CD4-positive, alpha-beta T cell (primary cell): Measurements from ENCODE around the gene EVC2. TPM values are rescaled to one million over a fixed set of nuclear protein-coding genes. Genes with fewer than 3 reads are reported as not detected.

Experiments
- ATAC-seq: fragments of 200-7000 bp; cut with Tn5 transposase; one replicate; pipeline ENCODE4 v1.10.0; 2022; ENCODE audit warnings: mild to moderate bottlenecking; ENCODE audit not compliant: poor library complexity
- CTCF ChIA-PET: fragments of 350-600 bp; sonication (Branson Sonifier 250); formaldehyde crosslinking; loops from one replicate; lab custom pipeline; 2021; ENCODE audit warnings: antibody characterized with exemption, inconsistent platforms; lab: Charles Lee
- POLR2A ChIA-PET: fragments of 350-600 bp; sonication (Branson Sonifier 250); formaldehyde crosslinking; loops from one replicate; lab custom pipeline; 2021; ENCODE audit warnings: antibody characterized with exemption, inconsistent platforms; lab: Charles Lee
- DNase-seq, 14 experiments: peaks; one replicate each; pipeline ENCODE4 v3.0.0-alpha.2; 2013 to 2020; ENCODE audit warnings: mixed read lengths in 2 of 14
- H3K27ac ChIP-seq, 2 donors: one replicate each; pipeline versions ENCODE4 v1.5.1 to v1.7.0; 2013; ENCODE audit warnings: low read length in 2 of 2, low read depth in 1 of 2, mild to moderate bottlenecking in 1 of 2
- H3K27me3 ChIP-seq, 2 experiments: 1 replicate in 1 of 2; 2 replicates in 1 of 2; pipeline versions ENCODE4 v1.6.1 to v1.7.0; 2013; ENCODE audit warnings: low read length in 2 of 2, control low read depth in 1 of 2, mild to moderate bottlenecking in 1 of 2, moderate library complexity in 1 of 2; ENCODE audit not compliant: insufficient read depth in 2 of 2, control insufficient read depth in 1 of 2
- H3K36me3 ChIP-seq: one replicate; pipeline ENCODE4 v1.6.1; 2013; ENCODE audit warnings: low read length, control low read depth; ENCODE audit not compliant: insufficient read depth
- H3K4me1 ChIP-seq: one replicate; pipeline ENCODE4 v1.6.1; 2013; ENCODE audit warnings: low read length, control low read depth; ENCODE audit not compliant: insufficient read depth
- H3K4me3 ChIP-seq: one replicate; pipeline ENCODE4 v1.5.1; 2013; ENCODE audit warnings: mild to moderate bottlenecking, low read length, moderate library complexity
- H3K9me3 ChIP-seq, 2 experiments: 1 replicate in 1 of 2; 2 replicates in 1 of 2; pipeline versions ENCODE4 v1.6.1 to v1.7.0; 2013; ENCODE audit warnings: low read length in 2 of 2, mild to moderate bottlenecking in 2 of 2, control low read depth in 1 of 2, moderate library complexity in 1 of 2; ENCODE audit not compliant: control insufficient read depth in 1 of 2, insufficient read depth in 1 of 2
- H3K27ac Mint-ChIP-seq: one replicate; pipeline ENCODE4 v1.8.0; 2020; ENCODE audit warnings: mixed read lengths
- H3K27me3 Mint-ChIP-seq: one replicate; pipeline ENCODE4 v1.8.0; 2021; ENCODE audit warnings: mixed read lengths
- H3K36me3 Mint-ChIP-seq: one replicate; pipeline ENCODE4 v1.8.0; 2021; ENCODE audit warnings: low read depth, mixed read lengths
- H3K4me1 Mint-ChIP-seq: one replicate; pipeline ENCODE4 v1.8.0; 2021; ENCODE audit warnings: low read depth, mixed read lengths
- H3K4me3 Mint-ChIP-seq: one replicate; pipeline ENCODE4 v1.8.0; 2020; ENCODE audit warnings: mild to moderate bottlenecking, mixed read lengths
- H3K9me3 Mint-ChIP-seq: one replicate; pipeline ENCODE4 v1.8.0; 2020; ENCODE audit warnings: mixed read lengths
- intact Hi-C, 2 experiments: fragments of 100-400 bp; cut with DNase I in 1 of 2; cut with micrococcal nuclease in 1 of 2; formaldehyde crosslinking; loops; one replicate each; pipeline versions ENCODE4 v1.15.1 to v1.9.0; 2023 to 2025; cut with DNase I, micrococcal nuclease
- total RNA-seq, 174 experiments: library from RNA in 2 of 174; stranded (reverse) in 2 of 174; gene quantifications; one replicate each; pipeline ENCODE4 v1.2.3 and lab custom pipeline; 2021 to 2026
- TF ChIP-seq, protein P1 (sequence below): fragments of 200-600 bp; IDR thresholded peaks from one replicate; pipeline ENCODE4 v1.8.0; 2022; ENCODE audit warnings: antibody characterized with exemption, mild to moderate bottlenecking

Gene EVC2
- total RNA-seq, 2 experiments from 2014 or later: 1.1 to 1.3 TPM

DNA sequence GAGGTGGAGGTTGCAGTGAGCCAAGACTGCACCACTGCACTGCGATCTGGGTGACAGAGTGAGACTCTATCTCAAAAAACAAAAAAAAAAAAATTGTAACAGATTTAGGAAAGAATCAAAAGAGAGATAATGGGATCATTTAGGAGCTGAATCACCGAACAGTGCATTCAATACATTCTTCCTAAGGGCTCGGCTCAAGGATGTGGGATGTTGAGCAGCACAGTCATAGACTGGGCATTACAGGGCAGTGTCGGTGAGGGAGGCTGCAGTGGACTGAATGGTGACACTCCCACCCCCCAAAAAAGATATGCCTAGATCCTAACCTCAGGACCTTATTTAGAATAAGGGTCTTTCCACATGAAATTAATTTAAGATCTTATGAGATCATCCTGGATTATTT lies 70.0 kb downstream of the EVC2 start:
- no peak overlapping the region for H3K4me3 ChIP-seq
- H3K27ac ChIP-seq: no peak overlapping the region
- Mint-ChIP-seq H3K27ac (no peak overlapping the region), H3K27me3 (no peaks in the 10 kb centered on the region), H3K9me3 (no peaks in the 10 kb centered on the region), H3K36me3 (no peaks in the 10 kb centered on the region), H3K4me1 (no peaks in the 10 kb centered on the region), H3K4me3 (no peak overlapping the region)
- DNase-seq (no peak), ATAC-seq (no peak)
- intact Hi-C loops: no loop called here
- H3K36me3 ChIP-seq: no peaks in the 10 kb centered on the region
- TF ChIP-seq, protein P1, sequence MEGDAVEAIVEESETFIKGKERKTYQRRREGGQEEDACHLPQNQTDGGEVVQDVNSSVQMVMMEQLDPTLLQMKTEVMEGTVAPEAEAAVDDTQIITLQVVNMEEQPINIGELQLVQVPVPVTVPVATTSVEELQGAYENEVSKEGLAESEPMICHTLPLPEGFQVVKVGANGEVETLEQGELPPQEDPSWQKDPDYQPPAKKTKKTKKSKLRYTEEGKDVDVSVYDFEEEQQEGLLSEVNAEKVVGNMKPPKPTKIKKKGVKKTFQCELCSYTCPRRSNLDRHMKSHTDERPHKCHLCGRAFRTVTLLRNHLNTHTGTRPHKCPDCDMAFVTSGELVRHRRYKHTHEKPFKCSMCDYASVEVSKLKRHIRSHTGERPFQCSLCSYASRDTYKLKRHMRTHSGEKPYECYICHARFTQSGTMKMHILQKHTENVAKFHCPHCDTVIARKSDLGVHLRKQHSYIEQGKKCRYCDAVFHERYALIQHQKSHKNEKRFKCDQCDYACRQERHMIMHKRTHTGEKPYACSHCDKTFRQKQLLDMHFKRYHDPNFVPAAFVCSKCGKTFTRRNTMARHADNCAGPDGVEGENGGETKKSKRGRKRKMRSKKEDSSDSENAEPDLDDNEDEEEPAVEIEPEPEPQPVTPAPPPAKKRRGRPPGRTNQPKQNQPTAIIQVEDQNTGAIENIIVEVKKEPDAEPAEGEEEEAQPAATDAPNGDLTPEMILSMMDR: no peak
- CTCF ChIA-PET: no interaction called here
- peaks cover 0 to 3% of the 10 kb centered on the region in 2 experiments for H3K9me3 ChIP-seq
- H3K4me1 ChIP-seq: no peaks in the 10 kb centered on the region
- no peaks in the 10 kb centered on the region for H3K27me3 ChIP-seq
- POLR2A ChIA-PET: no interaction called here

DNA sequence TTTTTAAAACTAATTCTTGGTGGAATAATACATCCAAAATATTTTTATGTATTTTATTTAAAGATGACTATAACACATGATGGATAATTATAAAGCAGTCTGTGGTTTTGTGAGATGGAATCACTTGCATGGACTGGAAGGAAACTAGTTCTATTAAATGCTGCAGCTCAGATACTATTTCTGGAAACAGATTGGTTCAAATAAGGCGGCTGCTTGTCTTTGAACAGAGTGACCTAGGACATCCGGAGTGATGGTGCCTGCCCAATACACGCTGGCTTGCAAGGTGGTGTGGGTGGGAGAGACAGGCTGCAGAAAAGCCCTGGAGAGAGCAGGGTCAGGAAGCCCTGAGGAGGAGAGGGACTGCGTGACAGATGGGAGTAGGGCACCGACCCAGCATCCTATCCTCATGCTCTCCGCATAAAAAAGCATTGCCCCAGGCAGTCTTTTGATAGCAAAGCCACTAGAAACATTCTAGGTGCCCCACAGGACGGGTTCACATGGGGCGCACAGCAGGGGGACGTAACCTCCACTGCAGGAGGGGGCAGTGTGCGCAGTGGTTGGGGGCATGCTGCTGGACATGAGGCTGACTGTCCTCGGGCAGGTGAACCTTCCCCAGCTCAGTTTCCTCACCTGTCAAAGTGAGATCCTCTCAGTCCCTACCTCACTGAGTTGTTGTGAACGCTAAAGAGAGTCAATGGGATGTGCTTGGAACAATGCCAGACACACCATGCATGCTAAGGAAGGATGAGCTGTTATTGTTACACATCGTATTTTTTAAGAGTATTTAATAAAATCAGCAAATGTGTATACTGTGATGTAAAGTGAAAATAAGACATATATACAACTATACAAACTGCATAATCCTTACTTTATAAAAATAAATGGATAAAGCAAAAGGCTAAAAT lies 71.3 kb downstream of the EVC2 start:
- ChIA-PET POLR2A (no interaction called here), CTCF (no interaction called here)
- TF ChIP-seq, protein P1: no peak
- Mint-ChIP-seq H3K4me1 (no peaks in the 10 kb centered on the region), H3K27ac (no peak overlapping the region), H3K36me3 (no peaks in the 10 kb centered on the region), H3K4me3 (no peak overlapping the region), H3K9me3 (no peaks in the 10 kb centered on the region), H3K27me3 (no peaks in the 10 kb centered on the region)
- DNase-seq (no peak), ATAC-seq (no peak)
- no peak overlapping the region for H3K4me3 ChIP-seq
- H3K27me3 ChIP-seq: no peaks in the 10 kb centered on the region
- no peak overlapping the region for H3K27ac ChIP-seq
- H3K4me1 ChIP-seq: no peaks in the 10 kb centered on the region
- peaks cover 0 to 3% of the 10 kb centered on the region in 2 experiments for H3K9me3 ChIP-seq
- no peaks in the 10 kb centered on the region for H3K36me3 ChIP-seq
- intact Hi-C loops: no loop called here

DNA sequence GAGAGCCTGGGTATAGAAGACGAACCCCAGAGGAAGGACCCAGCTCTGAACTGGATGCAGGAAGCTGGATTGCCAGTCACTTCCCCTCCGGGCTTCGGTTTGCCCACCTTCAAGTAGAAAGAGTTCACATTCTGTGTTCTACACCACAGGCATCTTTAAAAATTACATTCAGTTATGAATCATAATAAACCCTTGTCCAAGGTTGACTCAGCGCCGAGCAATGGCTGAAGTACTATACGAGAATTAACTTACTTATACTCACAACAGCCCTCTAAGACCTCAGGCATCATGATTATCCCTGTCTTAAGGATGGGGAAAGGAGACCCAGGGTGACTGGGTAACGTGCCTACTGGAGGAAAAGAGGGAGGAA lies 72.5 kb downstream of the EVC2 start:
- no peak overlapping the region for H3K27ac Mint-ChIP-seq
- Histone ChIP-seq H3K27ac (no peak overlapping the region), H3K4me1 (no peaks in the 10 kb centered on the region), H3K36me3 (no peaks in the 10 kb centered on the region), H3K27me3 (no peaks in the 10 kb centered on the region), H3K4me3 (no peak overlapping the region), H3K9me3 (peaks cover 0 to 3% of the 10 kb centered on the region in 2 experiments)
- intact Hi-C loops: no loop called here
- CTCF ChIA-PET: no interaction called here
- H3K4me3 Mint-ChIP-seq: no peak overlapping the region
- H3K27me3 Mint-ChIP-seq: no peaks in the 10 kb centered on the region
- DNase-seq (no peak), ATAC-seq (no peak)
- POLR2A ChIA-PET: no interaction called here
- no peaks in the 10 kb centered on the region for H3K4me1 Mint-ChIP-seq
- TF ChIP-seq, protein P1: no peak
- no peaks in the 10 kb centered on the region for H3K36me3 Mint-ChIP-seq
- no peaks in the 10 kb centered on the region for H3K9me3 Mint-ChIP-seq
